NCI-H748 (cell line): ENCODE results near the gene ALG11.
"Not testable (repeated sequence)": the region's sequence is repeated elsewhere in the genome, so short reads cannot be mapped to it uniquely, and the experiment has no call there.

Source experiments
- DNase-seq: peaks from one replicate; lab custom pipeline; 2025; ENCODE audit not compliant: unreplicated experiment; lab: John Stamatoyannopoulos, UW

ALG11 gene

GRCh38 chr13:52027832-52028231 is 15.6 kb downstream of the ALG11 start:
- DNase-seq, result no peak

GRCh38 chr13:52029569-52029968 is 17.4 kb downstream of the ALG11 start:
- peak; percentile 17 for DNase-seq

DNA sequence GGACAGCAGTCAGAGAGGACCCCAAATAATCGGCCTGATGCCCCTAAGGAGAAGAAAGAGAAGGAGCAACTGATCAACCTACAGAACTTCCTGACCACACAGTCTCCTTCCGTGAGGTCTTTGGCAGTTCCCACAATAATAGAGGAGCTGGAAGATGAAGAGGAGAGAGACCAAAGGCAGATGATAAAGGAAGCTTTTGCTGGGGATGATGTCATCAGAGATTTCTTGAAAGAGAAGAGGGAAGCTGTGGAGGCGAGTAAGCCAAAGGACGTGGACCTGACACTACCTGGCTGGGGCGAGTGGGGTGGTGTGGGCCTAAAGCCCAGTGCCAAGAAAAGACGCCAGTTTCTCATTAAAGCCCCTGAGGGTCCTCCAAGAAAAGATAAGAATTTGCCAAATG is 18.2 kb downstream of the ALG11 start:
- DNase-seq, result not testable (repeated sequence)

- no peak for DNase-seq
These were observed 20.8 kb downstream of the ALG11 start for GRCh38 chr13:52033039-52033438.

DNA sequence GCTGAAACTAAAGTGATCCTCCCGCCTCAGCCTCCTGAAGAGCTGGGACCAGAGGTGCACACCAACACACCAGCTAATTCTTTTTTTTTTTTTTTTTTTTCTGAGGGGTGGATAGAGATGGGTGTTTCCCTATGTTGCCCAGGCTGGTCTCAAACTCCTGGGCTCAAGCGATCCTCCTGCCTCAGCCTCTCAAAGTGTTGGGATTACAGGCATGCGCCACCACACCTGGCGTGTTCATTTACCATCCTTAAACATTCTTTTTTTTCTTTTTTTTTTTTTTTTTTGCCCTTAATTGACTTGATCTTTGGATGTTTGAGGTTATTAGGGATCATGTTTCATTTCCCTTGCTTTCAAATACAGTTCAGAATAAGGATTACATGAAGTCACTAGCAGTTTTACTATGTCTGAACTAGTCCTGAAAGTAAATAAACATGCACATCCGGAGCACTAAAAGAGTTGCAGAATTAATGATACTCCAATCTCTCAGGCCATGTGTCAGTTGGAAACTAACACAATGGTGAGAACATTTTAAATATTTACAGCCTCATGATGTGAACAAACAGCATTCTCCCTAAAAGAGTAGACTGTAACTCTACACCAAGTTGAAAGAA is 22.5 kb downstream of the ALG11 start:
- DNase-seq, result peak; percentile 86

- DNase-seq, result peak; percentile 33
These were observed 23.8 kb downstream of the ALG11 start for GRCh38 chr13:52036037-52036436.

GRCh38 chr13:52043675-52044074 is 31.5 kb downstream of the ALG11 start:
- DNase-seq, result no peak

DNA sequence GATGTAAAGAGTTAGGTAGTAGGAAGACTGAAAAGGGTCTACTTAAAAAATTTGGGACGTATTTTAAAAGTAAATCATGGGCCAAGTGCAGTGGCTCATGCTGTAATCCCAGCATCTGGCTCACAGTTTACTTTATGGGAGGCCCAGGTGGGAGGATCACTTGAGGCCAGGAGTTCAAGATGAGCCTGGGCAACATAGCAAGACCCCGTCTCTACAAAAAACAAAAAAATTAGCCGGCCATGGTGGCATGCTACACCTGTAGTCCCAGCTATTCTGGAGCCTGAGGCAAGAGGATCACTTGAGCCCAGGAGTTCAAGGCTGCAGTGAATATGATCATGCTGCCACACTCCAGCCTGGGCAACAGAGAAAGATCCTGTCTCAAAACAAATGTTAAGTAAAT is 35.3 kb downstream of the ALG11 start:
- DNase-seq, result no peak

DNA sequence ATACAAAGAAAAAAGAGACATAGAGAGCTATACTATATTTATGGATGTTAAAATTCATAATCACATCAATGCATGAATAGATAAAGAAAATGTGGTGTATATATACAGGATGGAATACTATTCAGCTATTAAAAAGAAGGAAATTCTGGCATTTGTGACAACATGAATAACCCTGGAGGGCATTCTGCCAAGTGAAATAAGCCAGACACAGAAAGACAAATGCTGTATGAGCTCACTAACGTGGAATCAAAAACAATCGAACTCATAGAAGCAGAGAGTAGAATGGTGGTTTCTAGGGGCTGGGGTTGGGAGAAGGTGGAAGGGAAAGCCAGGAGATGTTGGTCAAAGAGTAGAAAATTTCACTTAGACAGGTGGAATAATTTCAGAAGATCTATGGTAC is 36.3 kb downstream of the ALG11 start:
- DNase-seq, result no peak

GRCh38 chr13:52051400-52051799 is 39.2 kb downstream of the ALG11 start:
- no peak for DNase-seq

- no peak for DNase-seq
These were observed 41.3 kb downstream of the ALG11 start for GRCh38 chr13:52053460-52053859.

DNA sequence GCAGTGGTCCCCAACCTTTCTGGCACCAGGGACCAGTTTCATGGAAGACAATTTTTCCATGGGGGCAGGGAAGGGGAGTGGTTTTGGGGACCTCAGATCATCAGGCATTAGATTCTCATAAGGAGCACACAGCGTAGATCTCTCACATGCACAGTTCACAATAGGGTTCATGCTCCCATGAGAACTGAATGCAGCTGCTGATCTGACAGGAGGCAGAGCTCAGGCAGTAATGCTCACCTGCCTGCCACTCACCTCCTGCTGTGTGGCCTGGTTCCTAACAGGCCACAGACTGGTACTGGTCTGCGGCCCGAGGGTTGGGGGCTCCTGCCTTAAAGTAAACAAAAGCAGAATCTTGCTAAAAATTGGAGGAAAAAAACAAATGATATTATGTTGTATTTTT is 48.9 kb downstream of the ALG11 start:
- DNase-seq, result peak; percentile 6

GRCh38 chr13:52061587-52061986 is 49.4 kb downstream of the ALG11 start:
- no peak for DNase-seq

- DNase-seq, result peak; percentile 10
These were observed 55.0 kb downstream of the ALG11 start for GRCh38 chr13:52067237-52067636.

DNA sequence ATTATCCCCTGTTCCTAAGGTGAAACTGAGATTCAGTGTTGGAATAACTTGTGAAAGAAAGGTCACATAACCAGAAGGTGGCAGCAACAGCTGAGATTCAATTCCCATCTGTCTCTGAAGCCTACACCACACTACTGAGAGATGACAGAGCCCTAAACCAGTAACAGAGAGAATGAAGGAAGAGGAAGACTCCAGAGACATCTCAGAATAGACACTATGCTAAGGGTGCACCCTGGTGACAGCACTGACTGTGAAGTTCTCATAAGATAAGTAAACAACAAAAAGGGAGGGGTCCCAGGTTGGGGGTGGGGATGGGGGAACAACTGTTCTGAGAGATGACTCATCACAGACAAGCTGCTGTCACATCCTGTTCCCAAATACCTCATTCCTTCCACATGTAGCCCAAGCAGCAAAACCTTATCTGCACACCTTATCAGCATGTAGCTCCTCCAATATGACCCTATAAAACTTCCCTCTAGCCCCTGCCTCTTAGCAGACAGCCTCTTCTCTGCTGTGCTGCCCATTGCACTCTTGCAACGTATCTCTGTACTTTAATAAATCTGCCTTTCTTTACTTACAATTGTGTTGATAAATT is 58.8 kb downstream of the ALG11 start:
- no peak for DNase-seq
